SK-N-SH treated with all-trans-retinoic acid at 6 μM for 48 hours (cell line): ENCODE results near the gene MCRS1.

Experiments used
- ARNTL ChIP-seq: fragments of 450-650 bp; formaldehyde crosslinking; IDR thresholded peaks from 2 replicates; pipeline ENCODE4 v1.5.0; 2020; ENCODE audit warnings: low read depth, mild to moderate bottlenecking, moderate library complexity, borderline replicate concordance
- ESRRG ChIP-seq: fragments of 250-450 bp; sonication (Bioruptor Pico); IDR thresholded peaks from 2 replicates; pipeline ENCODE4 v1.6.1; 2021; ENCODE audit warnings: mild to moderate bottlenecking
- ISL1 ChIP-seq: fragments of 250-450 bp; sonication (Bioruptor Pico); IDR thresholded peaks from 2 replicates; pipeline ENCODE4 v2.1.2; 2022; ENCODE audit warnings: mild to moderate bottlenecking, moderate library complexity
- SNAI2 ChIP-seq: fragments of 250-450 bp; sonication (Bioruptor Pico); IDR thresholded peaks from 2 replicates; pipeline ENCODE4 v1.5.0; 2020; ENCODE audit warnings: mild to moderate bottlenecking, moderate library complexity
- ZFP3 ChIP-seq: fragments of 250-450 bp; sonication (Bioruptor Pico); IDR thresholded peaks from 2 replicates; pipeline ENCODE4 v1.5.0; 2020; ENCODE audit warnings: mild to moderate bottlenecking, moderate library complexity
- ZNF565 ChIP-seq: fragments of 450-650 bp; formaldehyde crosslinking; conservative IDR thresholded peaks from 2 replicates; pipeline ENCODE4 v1.5.0; 2020; ENCODE audit warnings: low read depth, mild to moderate bottlenecking, moderate library complexity
- TF ChIP-seq, protein P1 (sequence below): fragments of 250-450 bp; sonication (Bioruptor Pico); IDR thresholded peaks from 2 replicates; pipeline ENCODE4 v1.8.0; 2020; ENCODE audit warnings: mild to moderate bottlenecking, moderate library complexity, borderline replicate concordance
- TF ChIP-seq, protein P2 (sequence below): fragments of 250-450 bp; sonication (Bioruptor Pico); IDR thresholded peaks from 2 replicates; pipeline ENCODE4 v1.5.1; 2020; ENCODE audit warnings: low read depth, mild to moderate bottlenecking, moderate library complexity
- TF ChIP-seq, protein P3 (sequence below): fragments of 250-450 bp; sonication (Bioruptor Pico); IDR thresholded peaks from 2 replicates; pipeline ENCODE4 v1.5.1; 2021; ENCODE audit warnings: mild to moderate bottlenecking, moderate library complexity

DNA sequence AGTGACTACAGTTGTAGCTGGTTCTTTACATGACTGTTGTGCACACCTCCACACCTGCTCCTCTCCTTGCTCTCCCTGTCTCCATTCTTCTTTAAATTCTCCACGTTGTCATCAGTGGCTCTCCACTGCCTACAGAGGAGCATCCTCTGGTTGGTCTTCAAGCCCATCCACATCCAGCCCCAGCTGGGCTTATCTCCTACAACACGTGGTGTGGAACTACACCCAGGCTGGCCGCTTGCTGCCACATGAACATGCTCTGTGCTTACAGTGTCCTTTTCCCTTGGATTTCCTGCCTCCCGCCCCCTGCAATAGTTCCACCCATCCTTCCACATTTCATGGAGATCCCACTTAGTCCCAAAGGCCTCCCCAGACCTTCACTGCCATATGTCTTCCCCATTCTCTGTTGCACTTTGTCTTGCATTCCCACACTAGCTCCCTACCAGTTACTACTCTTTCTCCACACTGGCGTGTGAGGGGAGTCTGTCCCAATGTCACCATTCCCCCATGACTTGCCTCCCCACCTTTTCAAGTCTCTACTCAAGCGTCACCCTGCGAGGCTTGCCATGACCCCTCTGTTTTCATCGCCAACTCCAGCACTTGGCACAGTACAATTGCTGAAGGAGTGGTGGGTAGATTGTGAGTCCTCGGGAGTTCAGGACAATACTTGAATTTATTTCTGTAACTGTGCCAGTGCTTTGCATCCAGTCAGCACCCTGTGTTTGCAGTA lies 9.8 kb upstream of the MCRS1 start:
- TF ChIP-seq ARNTL = no peak
- TF ChIP-seq, protein P1, sequence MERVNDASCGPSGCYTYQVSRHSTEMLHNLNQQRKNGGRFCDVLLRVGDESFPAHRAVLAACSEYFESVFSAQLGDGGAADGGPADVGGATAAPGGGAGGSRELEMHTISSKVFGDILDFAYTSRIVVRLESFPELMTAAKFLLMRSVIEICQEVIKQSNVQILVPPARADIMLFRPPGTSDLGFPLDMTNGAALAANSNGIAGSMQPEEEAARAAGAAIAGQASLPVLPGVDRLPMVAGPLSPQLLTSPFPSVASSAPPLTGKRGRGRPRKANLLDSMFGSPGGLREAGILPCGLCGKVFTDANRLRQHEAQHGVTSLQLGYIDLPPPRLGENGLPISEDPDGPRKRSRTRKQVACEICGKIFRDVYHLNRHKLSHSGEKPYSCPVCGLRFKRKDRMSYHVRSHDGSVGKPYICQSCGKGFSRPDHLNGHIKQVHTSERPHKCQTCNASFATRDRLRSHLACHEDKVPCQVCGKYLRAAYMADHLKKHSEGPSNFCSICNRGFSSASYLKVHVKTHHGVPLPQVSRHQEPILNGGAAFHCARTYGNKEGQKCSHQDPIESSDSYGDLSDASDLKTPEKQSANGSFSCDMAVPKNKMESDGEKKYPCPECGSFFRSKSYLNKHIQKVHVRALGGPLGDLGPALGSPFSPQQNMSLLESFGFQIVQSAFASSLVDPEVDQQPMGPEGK (CRISPR knock-in tag) = no peak
- TF ChIP-seq ISL1 = no peak
- TF ChIP-seq SNAI2 (CRISPR knock-in tag) = no peak
- no peak for TF ChIP-seq ESRRG (CRISPR knock-in tag)
- TF ChIP-seq ZFP3 = no peak
- TF ChIP-seq ZNF565 = no peak
- TF ChIP-seq, protein P2, sequence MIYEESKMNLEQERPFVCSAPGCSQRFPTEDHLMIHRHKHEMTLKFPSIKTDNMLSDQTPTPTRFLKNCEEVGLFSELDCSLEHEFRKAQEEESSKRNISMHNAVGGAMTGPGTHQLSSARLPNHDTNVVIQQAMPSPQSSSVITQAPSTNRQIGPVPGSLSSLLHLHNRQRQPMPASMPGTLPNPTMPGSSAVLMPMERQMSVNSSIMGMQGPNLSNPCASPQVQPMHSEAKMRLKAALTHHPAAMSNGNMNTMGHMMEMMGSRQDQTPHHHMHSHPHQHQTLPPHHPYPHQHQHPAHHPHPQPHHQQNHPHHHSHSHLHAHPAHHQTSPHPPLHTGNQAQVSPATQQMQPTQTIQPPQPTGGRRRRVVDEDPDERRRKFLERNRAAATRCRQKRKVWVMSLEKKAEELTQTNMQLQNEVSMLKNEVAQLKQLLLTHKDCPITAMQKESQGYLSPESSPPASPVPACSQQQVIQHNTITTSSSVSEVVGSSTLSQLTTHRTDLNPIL (CRISPR knock-in tag) = no peak
- TF ChIP-seq, protein P3, sequence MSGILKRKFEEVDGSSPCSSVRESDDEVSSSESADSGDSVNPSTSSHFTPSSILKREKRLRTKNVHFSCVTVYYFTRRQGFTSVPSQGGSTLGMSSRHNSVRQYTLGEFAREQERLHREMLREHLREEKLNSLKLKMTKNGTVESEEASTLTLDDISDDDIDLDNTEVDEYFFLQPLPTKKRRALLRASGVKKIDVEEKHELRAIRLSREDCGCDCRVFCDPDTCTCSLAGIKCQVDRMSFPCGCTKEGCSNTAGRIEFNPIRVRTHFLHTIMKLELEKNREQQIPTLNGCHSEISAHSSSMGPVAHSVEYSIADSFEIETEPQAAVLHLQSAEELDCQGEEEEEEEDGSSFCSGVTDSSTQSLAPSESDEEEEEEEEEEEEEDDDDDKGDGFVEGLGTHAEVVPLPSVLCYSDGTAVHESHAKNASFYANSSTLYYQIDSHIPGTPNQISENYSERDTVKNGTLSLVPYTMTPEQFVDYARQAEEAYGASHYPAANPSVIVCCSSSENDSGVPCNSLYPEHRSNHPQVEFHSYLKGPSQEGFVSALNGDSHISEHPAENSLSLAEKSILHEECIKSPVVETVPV (CRISPR knock-in tag) = no peak
